Breast epithelium (tissue), 3 donors: ENCODE measurements around the gene GRHL1.

Experiments used
- CTCF ChIP-seq, 3 donors: fragments of 450-650 bp; IDR thresholded peaks; one replicate each; pipeline ENCODE4 v1.5.1; 2016 to 2017; ENCODE audit warnings: antibody characterized with exemption in 3 of 3, mild to moderate bottlenecking in 3 of 3, moderate library complexity in 3 of 3
- POLR2A ChIP-seq: fragments of 450-650 bp; IDR thresholded peaks from one replicate; pipeline ENCODE4 v1.6.1; 2016; ENCODE audit warnings: antibody characterized with exemption, mild to moderate bottlenecking, moderate library complexity

GRCh38 chr2:9996321-9996720 is 44.8 kb downstream of the GRHL1 start:
- TF ChIP-seq CTCF (IDR thresholded peaks at IDR 0.05) (no peak), POLR2A (no peak)
